Measurements from ENCODE around the gene EIF4G1.

EIF4G1 gene

GRCh38 chr3:184368116-184368515, 53.7 kb downstream of the EIF4G1 start:
- Mint-ChIP-seq H3K36me3 (peaks cover 20% of the 10 kb centered on the region), H3K4me1 (peaks cover 17% of the 10 kb centered on the region), H3K27ac (no peak overlapping the region), H3K4me3 (no peak overlapping the region), H3K9me3 (no peaks in the 10 kb centered on the region), H3K27me3 (no peaks in the 10 kb centered on the region)
- DNase-seq (ENCODE audit: low spot score in 2 of 2), result no peak
- no peak for ATAC-seq (ENCODE audit: low read depth)

GRCh38 chr3:184368586-184369183, 54.3 kb downstream of the EIF4G1 start:
- peaks cover 20% of the 10 kb centered on the region for H3K36me3 Mint-ChIP-seq
- H3K4me3 Mint-ChIP-seq, result no peak overlapping the region
- peaks cover 12% of the 10 kb centered on the region for H3K4me1 Mint-ChIP-seq
- no peak overlapping the region for H3K27ac Mint-ChIP-seq
- no peak for DNase-seq (ENCODE audit: low spot score in 2 of 2)
- H3K27me3 Mint-ChIP-seq, result no peaks in the 10 kb centered on the region
- no peaks in the 10 kb centered on the region for H3K9me3 Mint-ChIP-seq
- ATAC-seq (ENCODE audit: low read depth), result no peak

GRCh38 chr3:184371570-184372018, 57.2 kb downstream of the EIF4G1 start:
- Mint-ChIP-seq H3K4me3 (no peak overlapping the region), H3K27ac (no peak overlapping the region)

GRCh38 chr3:184372296-184372821, 58.0 kb downstream of the EIF4G1 start:
- H3K9me3 Mint-ChIP-seq, result no peaks in the 10 kb centered on the region
- H3K36me3 Mint-ChIP-seq, result peaks cover 12% of the 10 kb centered on the region
- H3K4me1 Mint-ChIP-seq, result no peaks in the 10 kb centered on the region
- no peak for DNase-seq (ENCODE audit: low spot score in 2 of 2)
- peaks cover 10% of the 10 kb centered on the region for H3K27me3 Mint-ChIP-seq
- no peak overlapping the region for H3K4me3 Mint-ChIP-seq
- ATAC-seq (ENCODE audit: low read depth), result no peak
- H3K27ac Mint-ChIP-seq, result no peak overlapping the region

More at GRCh38 chr3:184371570-184372018, 57.2 kb downstream of the EIF4G1 start:
- DNase-seq (ENCODE audit: low spot score in 2 of 2) (peak in 1 of 2 donors; percentile 38), ATAC-seq (ENCODE audit: low read depth) (peak; percentile 85)
- no peaks in the 10 kb centered on the region for H3K9me3 Mint-ChIP-seq
- peaks cover 6% of the 10 kb centered on the region for H3K27me3 Mint-ChIP-seq
- peaks cover 12% of the 10 kb centered on the region for H3K36me3 Mint-ChIP-seq
- H3K4me1 Mint-ChIP-seq, result no peaks in the 10 kb centered on the region

GRCh38 chr3:184372911-184373310, 58.5 kb downstream of the EIF4G1 start:
- Mint-ChIP-seq H3K27ac (no peak overlapping the region), H3K9me3 (no peaks in the 10 kb centered on the region)

GRCh38 chr3:184373422-184373821, 59.0 kb downstream of the EIF4G1 start:
- DNase-seq (ENCODE audit: low spot score in 2 of 2) (no peak), ATAC-seq (ENCODE audit: low read depth) (no peak)
- Mint-ChIP-seq H3K36me3 (peaks cover 8% of the 10 kb centered on the region), H3K27me3 (peaks cover 17% of the 10 kb centered on the region), H3K4me1 (no peaks in the 10 kb centered on the region), H3K4me3 (no peak overlapping the region), H3K27ac (no peak overlapping the region), H3K9me3 (no peaks in the 10 kb centered on the region)

More at GRCh38 chr3:184372911-184373310, 58.5 kb downstream of the EIF4G1 start:
- no peak for DNase-seq (ENCODE audit: low spot score in 2 of 2)
- H3K36me3 Mint-ChIP-seq, result peaks cover 9% of the 10 kb centered on the region
- ATAC-seq (ENCODE audit: low read depth), result no peak
- no peak overlapping the region for H3K4me3 Mint-ChIP-seq
- no peaks in the 10 kb centered on the region for H3K4me1 Mint-ChIP-seq
- peaks cover 15% of the 10 kb centered on the region for H3K27me3 Mint-ChIP-seq

GRCh38 chr3:184375747-184376461, 61.5 kb downstream of the EIF4G1 start:
- Mint-ChIP-seq H3K27ac (no peak overlapping the region), H3K4me1 (peaks cover 4% of the 10 kb centered on the region), H3K27me3 (peaks cover 27% of the 10 kb centered on the region), H3K9me3 (no peaks in the 10 kb centered on the region), H3K4me3 (no peak overlapping the region), H3K36me3 (no peaks in the 10 kb centered on the region)
- no peak for ATAC-seq (ENCODE audit: low read depth)
- no peak for DNase-seq (ENCODE audit: low spot score in 2 of 2)

- ATAC-seq (ENCODE audit: low read depth), result no peak
- Mint-ChIP-seq H3K9me3 (no peaks in the 10 kb centered on the region), H3K27ac (no peak overlapping the region), H3K36me3 (no peaks in the 10 kb centered on the region), H3K4me1 (peaks cover 5% of the 10 kb centered on the region), H3K4me3 (no peak overlapping the region), H3K27me3 (peaks cover 30% of the 10 kb centered on the region)
- DNase-seq (ENCODE audit: low spot score in 2 of 2), result no peak
Observed at GRCh38 chr3:184377374-184377773, 63.0 kb downstream of the EIF4G1 start.

GRCh38 chr3:184377882-184378445, 63.6 kb downstream of the EIF4G1 start, which contains the start of gene THPO:
Gene THPO (minus strand): TSS chr3:184378207. CDS start chr3:184376259, 1,948 bp downstream.
- no peaks in the 10 kb centered on the region for H3K9me3 Mint-ChIP-seq
- H3K27me3 Mint-ChIP-seq, result peaks cover 32% of the 10 kb centered on the region
- no peaks in the 10 kb centered on the region for H3K36me3 Mint-ChIP-seq
- H3K4me1 Mint-ChIP-seq, result peaks cover 5% of the 10 kb centered on the region
- DNase-seq (ENCODE audit: low spot score in 2 of 2) (no peak), ATAC-seq (ENCODE audit: low read depth) (no peak)
- no peak within 1 kb of the TSS for H3K27ac Mint-ChIP-seq
- H3K4me3 Mint-ChIP-seq, result peak within 1 kb of the TSS; percentile 78

- Mint-ChIP-seq H3K27ac (no peak overlapping the region), H3K27me3 (peaks cover 35% of the 10 kb centered on the region), H3K36me3 (no peaks in the 10 kb centered on the region), H3K4me3 (peak overlapping the region; percentile 78), H3K9me3 (no peaks in the 10 kb centered on the region), H3K4me1 (peaks cover 5% of the 10 kb centered on the region)
- ATAC-seq (ENCODE audit: low read depth) (no peak), DNase-seq (ENCODE audit: low spot score in 2 of 2) (no peak)
Observed at GRCh38 chr3:184378651-184379357, 64.4 kb downstream of the EIF4G1 start.

- no peaks in the 10 kb centered on the region for H3K9me3 Mint-ChIP-seq
- H3K4me3 Mint-ChIP-seq, result peak within 1 kb of the TSS; percentile 78
- ATAC-seq (ENCODE audit: low read depth) (no peak), DNase-seq (ENCODE audit: low spot score in 2 of 2) (no peak)
- H3K27me3 Mint-ChIP-seq, result peaks cover 41% of the 10 kb centered on the region
- H3K36me3 Mint-ChIP-seq, result no peaks in the 10 kb centered on the region
- peaks cover 5% of the 10 kb centered on the region for H3K4me1 Mint-ChIP-seq
- H3K27ac Mint-ChIP-seq, result no peak within 1 kb of the TSS
Observed at GRCh38 chr3:184379358-184380184, 65.2 kb downstream of the EIF4G1 start, which contains the start of gene CHRD. Gene CHRD (plus strand): TSS chr3:184380054. CDS start chr3:184380319, 265 bp downstream.

GRCh38 chr3:184380185-184380626, 65.8 kb downstream of the EIF4G1 start:
- ATAC-seq (ENCODE audit: low read depth) (peak; percentile 30), DNase-seq (ENCODE audit: low spot score in 2 of 2) (no peak)
- H3K4me1 Mint-ChIP-seq, result peaks cover 5% of the 10 kb centered on the region
- no peaks in the 10 kb centered on the region for H3K36me3 Mint-ChIP-seq
- H3K9me3 Mint-ChIP-seq, result no peaks in the 10 kb centered on the region
- no peak overlapping the region for H3K27ac Mint-ChIP-seq
- H3K27me3 Mint-ChIP-seq, result peaks cover 43% of the 10 kb centered on the region
- H3K4me3 Mint-ChIP-seq, result no peak overlapping the region

Measured in memory B cell (primary cell).